Kidney glomerular epithelial cell (primary cell): ENCODE data around the gene VSTM4.

Experiments used
- DNase-seq: peaks from one replicate; lab custom pipeline; 2025; lab: John Stamatoyannopoulos, UW

Gene VSTM4

DNA sequence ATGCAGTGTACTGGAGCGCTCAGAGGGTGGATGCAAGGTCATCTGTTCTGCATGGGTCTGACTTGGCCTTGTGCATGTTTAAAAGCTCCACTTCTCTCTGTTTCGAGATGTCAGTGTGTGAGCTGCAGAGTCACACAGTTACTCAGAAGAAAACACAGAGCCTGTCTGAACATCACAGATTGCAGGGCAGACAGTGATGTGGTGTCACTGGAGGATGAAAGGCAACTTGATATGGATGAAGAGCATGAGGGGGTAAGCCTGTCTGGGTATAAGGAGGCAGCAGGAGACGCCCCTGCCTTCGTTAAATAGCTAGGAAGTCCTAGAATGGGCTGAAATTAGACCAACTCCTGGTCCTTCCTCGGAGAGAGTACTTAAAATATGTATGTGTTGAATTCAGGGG lies 108.2 kb downstream of the VSTM4 start:
- DNase-seq = no peak

DNA sequence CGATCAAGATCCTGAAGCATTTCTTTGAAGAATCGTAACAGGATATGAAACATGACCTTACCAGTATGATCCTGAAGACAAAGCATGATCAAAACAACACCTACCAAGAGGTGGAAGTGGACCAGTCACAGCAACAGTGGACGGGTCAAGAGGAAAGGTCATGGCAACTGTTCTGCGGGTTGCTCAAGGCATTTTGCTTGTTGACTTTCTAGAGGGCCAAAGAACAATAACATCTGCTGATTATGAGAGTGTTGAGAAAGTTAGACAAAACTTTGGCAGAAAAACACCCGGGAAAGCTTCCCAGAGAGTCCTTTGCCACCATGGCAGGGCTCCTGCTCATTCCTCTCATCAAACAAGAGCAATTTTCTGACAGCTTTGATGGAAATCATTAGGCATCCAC lies 110.1 kb downstream of the VSTM4 start:
- DNase-seq = no peak

DNA sequence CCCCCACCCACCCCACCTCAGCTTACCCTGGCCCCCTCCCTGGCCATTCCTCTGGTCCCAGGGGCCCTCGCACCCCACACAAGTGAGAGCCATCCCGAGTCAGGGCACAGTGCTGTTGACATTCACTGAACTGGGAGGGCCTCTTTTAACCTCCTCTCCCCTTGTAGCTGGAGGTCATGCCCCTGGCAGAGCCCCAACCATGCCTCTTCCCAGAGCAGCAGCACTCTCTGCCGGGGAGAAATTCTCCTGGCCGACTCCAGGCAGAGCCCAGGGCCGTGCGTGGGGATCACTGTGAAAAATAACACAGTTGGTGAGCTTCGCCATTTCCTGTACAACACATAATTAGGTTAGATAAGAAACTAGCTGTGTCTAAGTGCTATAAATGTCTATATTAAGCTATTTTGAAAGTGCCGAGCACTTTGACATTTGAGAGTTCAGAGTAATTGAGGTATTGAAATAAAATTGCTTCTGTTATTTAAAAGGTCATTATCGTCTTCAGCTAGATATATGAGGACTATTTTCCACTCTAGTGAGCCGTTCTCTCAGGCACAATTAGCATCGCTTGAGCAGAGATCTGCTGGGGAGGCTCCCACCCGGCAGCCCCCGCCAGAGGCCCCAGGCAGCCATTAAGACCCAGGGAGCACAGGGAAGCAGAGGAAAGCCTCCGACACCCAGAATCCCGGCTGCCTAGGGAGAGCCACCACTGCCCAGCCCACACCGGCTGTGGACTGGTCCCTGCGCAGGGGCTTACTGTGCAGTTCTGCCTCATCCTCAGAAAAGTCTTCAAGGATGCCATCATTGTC lies 113.3 kb downstream of the VSTM4 start:
- DNase-seq = no peak

DNA sequence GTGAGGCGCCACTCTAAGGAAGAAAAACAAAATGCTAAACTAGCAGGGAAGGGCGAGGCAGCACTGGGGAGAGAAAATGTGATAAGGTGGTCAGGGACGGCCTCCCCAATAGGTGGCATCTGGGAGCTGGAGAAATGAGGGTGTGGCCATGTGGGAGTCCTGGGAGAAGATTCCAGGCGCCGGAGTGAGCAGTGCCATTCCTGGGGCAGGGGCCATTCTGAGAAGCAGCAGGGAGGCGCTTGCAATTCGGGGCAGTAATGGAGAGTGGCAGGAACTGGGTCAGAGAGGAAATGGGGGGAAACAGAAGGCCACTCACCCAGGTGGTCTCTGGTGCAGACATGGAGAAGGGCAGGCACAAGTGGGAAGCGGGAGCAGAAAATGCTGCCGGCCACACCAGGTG lies 113.9 kb downstream of the VSTM4 start:
- DNase-seq = no peak

DNA sequence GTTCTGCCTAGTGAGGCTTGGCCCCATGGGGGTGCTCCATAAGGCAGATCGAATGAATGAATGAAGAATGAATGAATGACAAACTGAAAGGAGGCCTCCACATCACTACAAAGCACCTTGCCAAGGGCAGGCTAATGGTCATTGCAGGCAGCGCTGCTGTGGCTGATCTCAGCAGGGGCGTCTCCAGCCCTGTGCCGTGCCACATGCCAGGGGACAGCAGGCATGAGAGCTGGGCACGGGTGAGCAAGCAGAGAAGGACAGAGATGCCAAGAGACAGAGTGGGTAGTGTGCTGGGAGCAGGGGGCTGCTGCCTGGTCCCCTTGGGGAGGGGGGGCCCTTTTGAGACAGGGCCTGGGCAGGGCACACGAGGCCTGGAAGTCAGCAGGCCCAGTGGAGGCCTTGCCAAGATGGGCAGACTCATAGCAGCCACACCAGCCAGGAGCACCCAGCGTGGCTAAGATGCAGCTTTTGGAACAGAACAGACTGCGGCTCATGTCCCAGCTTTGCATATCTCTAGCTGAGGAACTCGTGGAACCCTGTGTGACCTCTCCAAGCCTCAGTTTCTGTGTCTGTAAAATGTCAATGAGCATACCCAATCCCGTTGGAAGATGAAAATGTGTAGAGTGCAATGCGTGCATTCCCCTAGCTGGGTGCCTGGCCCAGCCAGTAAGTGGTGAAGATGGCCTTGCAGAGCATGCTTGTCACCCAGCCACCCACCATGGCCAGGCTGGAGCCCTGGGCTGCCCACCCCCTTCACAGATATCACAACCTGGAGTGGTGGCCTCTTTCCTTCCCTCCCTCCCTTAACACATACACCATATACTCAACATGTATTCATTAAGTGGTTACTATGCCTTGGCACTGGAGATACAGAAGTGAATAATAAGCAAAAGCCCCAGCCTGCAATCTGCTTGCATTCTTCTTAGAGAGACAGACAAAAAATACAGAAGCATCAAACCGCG lies 114.6 kb downstream of the VSTM4 start:
- no peak for DNase-seq

DNA sequence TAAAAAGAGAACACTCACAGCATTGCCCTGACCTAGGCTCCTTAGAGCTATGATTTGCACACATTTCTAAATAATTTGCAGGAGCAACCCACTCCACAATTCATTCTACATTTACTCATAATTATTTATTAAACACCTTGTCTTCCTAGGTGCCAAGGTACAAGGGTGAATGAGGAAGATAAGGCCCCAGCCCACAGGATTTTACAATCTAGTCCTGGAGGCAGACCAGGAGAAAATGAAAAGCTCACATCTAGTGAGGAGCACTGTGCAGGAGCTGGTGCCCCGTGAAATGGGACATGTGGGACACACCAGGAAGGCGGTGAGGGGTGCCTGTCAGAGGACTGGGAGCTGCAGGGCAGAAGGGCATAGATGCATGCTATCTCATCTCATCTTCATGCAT lies 116.0 kb downstream of the VSTM4 start:
- DNase-seq = no peak

DNA sequence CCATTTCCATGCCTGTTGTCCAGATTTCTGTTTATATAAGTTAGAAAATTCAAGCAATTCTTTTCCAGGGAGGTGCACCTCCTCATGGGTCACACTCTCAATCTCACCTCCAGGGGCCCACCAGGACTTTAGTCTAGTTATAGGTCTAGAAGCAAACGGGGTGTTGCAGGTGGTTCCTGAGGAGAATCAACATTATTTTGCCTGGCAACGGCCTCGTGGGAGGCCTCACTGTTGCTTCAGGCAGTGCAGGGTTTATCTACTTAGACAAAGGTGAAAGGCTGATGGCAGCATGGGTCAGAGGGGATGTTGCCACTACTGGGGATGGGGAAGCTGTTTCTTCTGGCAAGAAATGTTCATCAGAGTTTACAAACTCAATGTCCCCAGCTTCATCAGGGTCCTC lies 119.0 kb downstream of the VSTM4 start:
- DNase-seq = no peak

DNA sequence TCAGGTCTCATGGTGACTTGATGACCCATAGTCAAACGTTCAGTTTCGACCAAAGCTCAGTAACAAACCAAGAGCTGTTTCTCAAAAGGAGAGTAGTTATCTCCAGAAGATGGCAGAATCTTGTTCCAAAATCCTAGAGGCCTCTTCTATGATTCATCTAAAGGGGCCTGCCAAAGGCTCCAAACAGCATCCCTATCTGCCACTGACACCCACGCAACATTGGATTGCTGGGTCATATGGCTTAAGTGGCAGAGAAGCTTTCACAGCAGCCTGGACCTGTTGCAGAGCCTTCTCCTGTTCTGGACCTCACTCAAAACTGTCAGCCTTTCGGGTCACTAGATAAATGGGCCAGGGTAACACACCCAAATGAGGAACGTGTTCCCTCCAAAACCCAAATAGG lies 121.7 kb downstream of the VSTM4 start:
- DNase-seq = no peak

DNA sequence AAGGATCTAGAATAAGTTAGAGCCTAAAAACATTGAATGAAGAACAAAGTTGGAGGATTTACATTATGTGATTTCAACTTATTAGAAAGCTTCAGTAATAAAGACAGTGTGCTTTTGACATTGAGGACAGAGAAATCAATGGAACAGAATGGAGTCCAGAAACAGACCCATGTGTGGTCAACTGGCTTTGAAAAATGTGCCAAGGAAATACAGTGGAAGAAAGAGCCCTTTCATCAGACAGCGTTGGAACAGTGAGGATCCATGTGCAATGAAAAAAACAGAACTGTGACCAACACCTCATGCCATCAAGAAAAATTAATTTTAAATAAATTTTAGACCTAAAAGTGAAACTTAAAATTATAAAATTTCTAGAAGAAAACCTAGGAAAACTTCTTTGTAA lies 125.1 kb downstream of the VSTM4 start:
- no peak for DNase-seq

DNA sequence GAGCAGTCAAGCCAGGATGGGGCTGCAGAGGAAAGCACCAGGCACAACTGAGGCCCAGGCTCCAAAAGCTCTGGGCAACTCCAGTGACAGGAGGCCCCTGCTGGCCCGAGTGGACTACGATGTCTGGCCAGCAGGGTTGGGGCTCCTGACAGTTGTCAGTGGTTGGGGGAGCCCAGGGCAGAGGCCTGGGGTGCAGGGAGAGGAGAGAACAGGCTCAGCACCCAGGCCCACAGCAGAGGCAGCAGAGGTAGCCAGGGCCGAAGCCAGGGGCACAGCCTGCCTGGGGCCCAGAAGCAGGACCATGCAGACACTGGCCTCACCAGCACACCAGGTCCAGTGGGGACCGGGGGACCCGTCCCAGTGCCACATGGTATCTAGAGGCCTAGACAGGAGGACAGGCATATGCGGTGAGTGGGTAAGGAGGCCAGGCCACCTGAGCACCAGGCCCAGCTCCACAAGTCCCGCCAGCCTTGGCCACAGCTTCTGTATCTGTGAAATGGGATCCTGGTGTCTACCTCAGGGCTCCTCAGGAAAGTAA lies 129.6 kb downstream of the VSTM4 start:
- no peak for DNase-seq

DNA sequence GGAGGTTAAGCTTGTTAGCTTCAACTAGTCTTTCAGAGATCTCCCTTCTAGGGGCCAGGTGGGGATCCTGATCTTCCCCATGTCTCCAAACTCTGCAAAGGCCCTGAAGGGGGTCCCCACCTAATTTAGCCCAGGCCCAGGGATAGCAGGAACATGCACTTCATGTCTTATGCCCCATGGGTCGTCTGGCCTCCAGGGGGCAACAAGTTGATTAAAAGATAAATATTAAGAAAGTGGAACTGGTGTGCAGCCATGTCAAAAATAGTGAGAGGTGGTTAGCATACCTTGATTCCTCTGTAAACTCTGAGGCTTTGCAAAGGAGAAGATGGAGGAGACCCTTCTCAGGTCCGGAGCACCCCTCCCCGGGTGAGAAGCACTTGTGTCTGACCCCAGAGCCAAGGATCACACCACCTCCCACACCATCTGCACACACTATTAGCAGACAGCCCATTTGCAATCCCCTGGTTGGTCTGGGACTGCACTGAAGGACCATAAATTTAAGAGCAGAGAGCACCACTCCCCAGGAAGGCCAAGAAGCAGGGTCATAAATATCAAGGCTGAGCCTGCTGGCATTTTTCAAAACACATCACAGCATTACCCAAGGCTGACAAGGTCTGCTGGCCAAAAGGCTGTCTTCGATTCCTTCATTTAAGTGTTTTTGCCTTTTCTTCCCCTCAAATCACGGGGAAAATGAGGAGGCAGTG lies 131.5 kb downstream of the VSTM4 start:
- no peak for DNase-seq

DNA sequence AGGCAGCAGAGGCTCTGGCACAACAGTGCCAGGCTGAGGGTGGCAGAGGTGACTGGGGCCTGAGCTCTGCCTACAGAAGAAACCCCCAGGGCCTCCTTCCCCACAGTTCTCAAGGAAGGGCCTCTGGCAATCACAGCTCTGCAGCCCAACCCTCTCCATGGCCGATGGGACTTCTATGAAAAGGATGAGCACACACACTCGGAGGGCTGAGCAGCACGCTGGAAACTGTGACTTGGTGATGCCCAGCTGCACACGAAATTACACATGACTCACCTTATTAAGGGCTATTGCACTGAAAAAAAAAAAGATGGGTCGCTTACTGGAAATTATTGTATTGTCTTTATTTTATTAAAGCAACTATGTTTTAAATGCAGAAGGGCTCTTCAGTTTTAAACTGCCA lies 132.7 kb downstream of the VSTM4 start:
- DNase-seq = no peak

DNA sequence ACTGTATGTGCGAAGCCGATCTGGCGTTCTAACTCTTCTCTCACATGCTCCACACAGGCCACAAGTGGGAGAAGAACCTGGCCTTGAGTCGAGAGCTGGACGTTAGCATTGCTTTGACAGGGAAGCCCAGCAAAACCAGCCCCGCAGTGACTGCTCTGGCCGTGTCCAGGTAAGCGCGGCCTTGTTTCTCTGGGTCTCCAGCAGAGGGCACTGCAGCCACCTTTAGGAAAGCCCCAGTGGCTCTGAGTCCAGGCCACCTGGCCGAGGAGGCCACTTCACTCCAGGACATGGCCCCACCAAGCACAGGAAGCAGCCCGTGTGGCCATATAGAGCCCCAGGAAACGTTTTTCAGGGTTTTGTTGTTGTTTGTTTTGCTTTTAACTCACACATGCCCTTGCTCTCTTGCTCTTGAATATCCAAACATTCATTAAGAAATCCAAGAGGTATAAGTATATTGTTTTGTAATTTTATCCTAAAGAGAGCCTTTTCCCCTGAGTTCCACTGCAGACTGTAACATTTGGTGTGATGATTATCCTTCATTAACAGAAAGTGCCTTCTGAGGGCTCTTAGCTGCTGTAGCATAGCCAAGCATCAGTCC lies 133.9 kb downstream of the VSTM4 start:
- DNase-seq = no peak

DNA sequence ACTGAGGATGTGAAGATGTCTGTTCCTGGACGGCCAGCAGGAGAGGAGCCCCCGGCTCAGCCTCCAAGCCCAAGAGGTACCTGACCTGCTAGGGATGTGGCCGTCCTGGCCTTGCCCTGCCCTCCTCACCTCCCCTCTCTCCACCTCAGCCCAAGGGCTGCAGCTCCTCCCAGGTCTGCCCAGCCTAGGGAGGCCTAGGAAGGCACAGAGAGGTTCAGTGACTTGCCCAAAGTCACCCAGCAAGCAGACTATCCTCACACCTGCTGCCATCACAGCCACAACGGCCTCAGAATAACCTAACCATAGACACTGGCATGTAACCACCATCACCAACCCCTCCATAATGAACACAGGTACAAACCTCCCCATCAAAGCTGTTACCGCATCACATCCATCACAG lies 137.0 kb downstream of the VSTM4 start:
- no peak for DNase-seq

DNA sequence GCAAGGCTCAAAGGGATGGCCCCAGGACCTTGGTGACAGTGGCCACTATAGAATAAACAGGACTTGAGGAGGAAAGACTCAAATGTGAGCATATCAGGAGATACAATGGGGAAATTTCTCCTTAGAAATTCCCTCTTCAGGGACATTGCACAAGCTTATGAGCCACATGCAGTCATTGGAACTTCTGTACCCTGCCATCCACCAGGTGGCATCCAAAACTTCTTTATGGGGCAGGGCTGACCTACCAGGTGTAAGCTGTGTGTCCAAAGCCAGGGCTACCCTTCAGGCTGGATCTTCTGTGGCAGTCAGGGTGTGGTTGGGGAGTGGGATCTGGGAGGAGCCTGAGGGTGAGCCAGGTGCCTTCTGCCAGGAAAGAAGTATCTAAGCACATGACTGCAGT lies 139.1 kb downstream of the VSTM4 start:
- no peak for DNase-seq

DNA sequence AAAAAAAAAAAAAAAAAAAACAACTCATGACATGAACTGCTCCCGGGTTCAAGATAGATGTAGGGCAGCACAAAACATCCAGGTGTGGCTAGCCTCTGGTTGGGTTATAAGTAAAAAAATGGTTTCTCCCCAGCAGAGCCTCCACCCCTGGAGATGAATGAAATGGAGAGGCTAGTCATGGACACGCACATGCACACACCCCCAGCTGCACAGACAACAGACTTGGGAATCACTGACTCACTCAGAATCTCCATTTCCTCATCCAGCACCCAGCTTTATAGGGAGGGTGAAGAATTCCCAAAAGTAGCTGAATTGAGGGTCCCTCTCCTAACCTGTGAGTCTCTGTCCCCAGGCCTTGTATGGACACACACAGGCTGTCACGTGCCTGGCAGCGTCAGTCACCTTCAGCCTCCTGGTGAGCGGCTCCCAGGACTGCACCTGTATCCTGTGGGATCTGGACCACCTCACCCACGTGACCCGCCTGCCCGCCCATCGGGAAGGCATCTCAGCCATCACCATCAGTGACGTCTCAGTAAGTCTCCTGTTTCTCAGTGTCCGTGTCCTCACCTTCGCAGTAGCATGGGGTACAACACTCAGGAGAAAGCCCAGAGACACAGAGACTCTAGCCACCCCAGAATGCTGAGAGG lies 140.7 kb downstream of the VSTM4 start:
- DNase-seq = no peak

DNA sequence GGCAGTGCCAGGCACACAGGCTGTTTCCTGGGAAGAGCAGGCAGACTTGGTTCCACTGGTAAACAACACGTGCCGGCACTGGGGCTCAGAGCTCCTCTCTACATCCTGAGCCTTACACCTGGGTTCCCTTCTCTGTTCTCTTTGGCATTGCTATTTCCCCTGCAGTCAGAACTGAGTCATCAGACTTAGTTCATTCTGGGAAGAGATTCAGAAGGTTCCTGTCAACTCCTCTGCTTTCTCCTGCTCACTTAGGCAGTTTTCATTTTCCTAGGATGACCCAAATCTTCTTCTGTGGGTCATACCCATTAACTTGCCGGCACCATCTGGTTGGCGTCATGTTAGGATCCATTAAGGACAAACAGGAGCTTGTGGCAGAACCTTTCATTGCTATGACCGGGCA lies 142.3 kb downstream of the VSTM4 start:
- no peak for DNase-seq

DNA sequence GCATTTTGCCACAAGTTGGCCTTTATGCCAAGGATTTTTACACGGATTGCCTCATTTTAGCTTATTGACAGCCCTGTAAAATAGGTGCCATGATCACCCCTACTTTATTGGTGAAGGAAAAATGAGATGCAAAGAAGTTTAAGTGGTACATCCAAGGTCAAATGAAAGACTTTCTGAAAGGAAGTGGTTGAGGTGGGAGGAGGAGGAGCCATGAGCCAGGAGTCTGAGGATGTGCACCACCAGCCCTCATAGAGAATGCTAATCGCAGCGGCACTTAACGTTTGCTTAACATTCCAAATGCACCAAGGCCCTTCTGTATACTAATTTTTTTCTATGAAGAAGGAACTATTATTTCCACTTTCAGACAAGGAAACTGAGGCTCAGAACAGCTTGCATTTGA lies 144.7 kb downstream of the VSTM4 start:
- no peak for DNase-seq

DNA sequence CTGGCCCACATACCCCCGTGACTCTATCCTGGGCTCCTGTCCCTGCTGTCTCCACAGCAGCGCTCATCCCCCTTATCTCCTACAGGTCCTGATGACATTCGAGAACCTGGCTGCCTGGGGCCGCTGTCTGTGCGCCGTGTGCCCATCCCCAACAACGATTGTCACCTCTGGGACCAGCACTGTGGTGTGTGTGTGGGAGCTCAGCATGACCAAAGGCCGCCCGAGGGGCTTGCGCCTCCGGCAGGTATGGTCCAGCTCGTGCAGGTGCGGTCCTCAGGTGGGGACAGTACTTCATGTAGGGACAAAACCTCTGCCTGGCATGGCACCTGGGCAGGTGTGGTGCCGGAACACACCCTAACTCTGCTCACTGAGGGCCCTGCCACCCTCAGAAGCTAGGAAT lies 145.3 kb downstream of the VSTM4 start:
- no peak for DNase-seq

DNA sequence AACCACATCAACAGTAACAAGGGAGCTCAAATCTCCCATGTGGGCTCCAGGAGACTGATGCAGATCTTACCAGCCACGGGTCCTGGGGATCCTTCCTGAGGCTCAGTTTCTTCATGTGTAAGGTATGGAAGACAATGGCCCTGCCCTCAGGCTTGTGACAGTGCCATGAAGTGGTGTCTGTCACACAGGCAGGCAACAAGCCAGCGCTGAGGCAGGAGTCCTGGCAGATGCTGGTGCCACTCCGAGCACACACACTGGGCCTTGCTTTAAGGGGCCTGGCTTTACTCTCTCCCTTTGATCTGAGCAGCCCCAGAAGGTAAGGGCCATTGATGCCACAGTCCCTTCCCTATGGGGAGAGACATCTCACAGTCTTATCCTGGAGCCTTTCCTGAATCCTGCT lies 147.3 kb downstream of the VSTM4 start:
- no peak for DNase-seq

DNA sequence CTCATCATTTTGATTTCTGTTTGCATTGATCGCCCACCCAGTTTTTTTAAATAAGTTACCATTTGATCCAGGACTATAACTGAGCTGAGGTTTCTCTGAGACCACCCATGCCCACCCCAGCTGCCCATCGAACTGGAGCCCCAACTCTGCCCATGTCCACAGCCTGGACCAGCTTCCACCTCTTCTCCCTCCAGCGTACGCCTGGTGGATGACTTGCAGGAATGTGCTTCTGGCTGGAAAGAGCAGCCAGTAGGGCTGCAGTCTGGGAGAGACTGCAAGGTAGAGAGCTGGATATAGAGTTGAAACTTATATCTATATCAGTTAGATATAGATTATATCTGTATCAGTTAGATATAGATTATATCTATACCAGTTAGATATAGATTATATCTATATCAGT lies 149.9 kb downstream of the VSTM4 start:
- no peak for DNase-seq
